Natural killer cell (primary cell): ENCODE measurements around the gene SKI. TPM values are rescaled to one million over a fixed set of nuclear protein-coding genes. Genes with fewer than 3 reads are reported as not detected.

Source experiments
- ATAC-seq, 3 donors: fragments of 150-1000 bp in 2 of 3; fragments of 200-7000 bp in 1 of 3; cut with Tn5 transposase; 1 replicate in 1 of 3; 2 replicates in 2 of 3; pipeline ENCODE4 v1.10.0; 2021; ENCODE audit warnings: mild to moderate bottlenecking in 2 of 3, moderate library complexity in 2 of 3
- DNase-seq, 2 donors: peaks; one replicate each; pipeline versions ENCODE4 v3.0.0 to v3.0.0-alpha.2; 2013 to 2021; ENCODE audit warnings: mixed read lengths in 1 of 2
- H3K27ac ChIP-seq: one replicate; pipeline ENCODE4 v1.5.1; 2013; ENCODE audit warnings: mild to moderate bottlenecking, low read length
- H3K27me3 ChIP-seq: one replicate; pipeline ENCODE4 v1.6.1; 2013; ENCODE audit warnings: low read length; ENCODE audit not compliant: control insufficient read depth, insufficient read depth
- H3K36me3 ChIP-seq: one replicate; pipeline ENCODE4 v1.6.1; 2013; ENCODE audit warnings: low read length; ENCODE audit not compliant: control insufficient read depth, insufficient read depth
- H3K4me1 ChIP-seq: one replicate; pipeline ENCODE4 v1.6.1; 2013; ENCODE audit warnings: low read length; ENCODE audit not compliant: control insufficient read depth, insufficient read depth
- H3K4me3 ChIP-seq: one replicate; pipeline ENCODE4 v1.5.1; 2013; ENCODE audit warnings: low read length
- H3K9me3 ChIP-seq: one replicate; pipeline ENCODE4 v1.6.1; 2013; ENCODE audit warnings: low read length; ENCODE audit not compliant: control insufficient read depth, insufficient read depth
- H3K27ac Mint-ChIP-seq, 2 donors: one replicate each; pipeline ENCODE4 v1.8.0; 2022; ENCODE audit warnings: mild to moderate bottlenecking in 2 of 2, mixed read lengths in 2 of 2, moderate library complexity in 1 of 2
- H3K27me3 Mint-ChIP-seq, 2 donors: one replicate each; pipeline ENCODE4 v1.8.0; 2022; ENCODE audit warnings: low read depth in 2 of 2, mixed read lengths in 2 of 2
- H3K36me3 Mint-ChIP-seq: one replicate; pipeline ENCODE4 v1.8.0; 2022; ENCODE audit warnings: mixed read lengths
- H3K4me1 Mint-ChIP-seq, 2 donors: one replicate each; pipeline ENCODE4 v1.8.0; 2022; ENCODE audit warnings: mixed read lengths in 2 of 2
- H3K4me3 Mint-ChIP-seq: one replicate; pipeline ENCODE4 v1.8.0; 2022; ENCODE audit warnings: mild to moderate bottlenecking, moderate library complexity, mixed read lengths
- H3K9me3 Mint-ChIP-seq, 2 donors: one replicate each; pipeline ENCODE4 v1.8.0; 2022; ENCODE audit warnings: mixed read lengths in 2 of 2
- WGBS: methylation state at CpG from one replicate; pipeline ENCODE4 v1.1.7; 2013; ENCODE audit warnings: missing lambda C conversion rate; ENCODE audit not compliant: insufficient coverage; 5-methylcytosine and 5-hydroxymethylcytosine counted together
- intact Hi-C: fragments of 100-400 bp; cut with micrococcal nuclease; formaldehyde crosslinking; loops from one replicate; pipeline ENCODE4 v1.14.2; 2022
- total RNA-seq, 4 donors: library from RNA; stranded (reverse); fragments of 120-200 nt in 1 of 4; gene quantifications; one replicate each; pipeline versions ENCODE4 v1.2.3 to v1.2.4, GENCODE V29; 2013 to 2022
- TF ChIP-seq, protein P1 (sequence below): fragments of 200-600 bp; IDR thresholded peaks from one replicate; pipeline ENCODE4 v1.8.0; 2022; ENCODE audit warnings: antibody characterized with exemption

The SKI gene
- total RNA-seq, 3 donors from 2014 or later (not counting 1 experiment from before 2014, with no cell fraction given), result 96.9 to 145 (median 140) TPM

DNA sequence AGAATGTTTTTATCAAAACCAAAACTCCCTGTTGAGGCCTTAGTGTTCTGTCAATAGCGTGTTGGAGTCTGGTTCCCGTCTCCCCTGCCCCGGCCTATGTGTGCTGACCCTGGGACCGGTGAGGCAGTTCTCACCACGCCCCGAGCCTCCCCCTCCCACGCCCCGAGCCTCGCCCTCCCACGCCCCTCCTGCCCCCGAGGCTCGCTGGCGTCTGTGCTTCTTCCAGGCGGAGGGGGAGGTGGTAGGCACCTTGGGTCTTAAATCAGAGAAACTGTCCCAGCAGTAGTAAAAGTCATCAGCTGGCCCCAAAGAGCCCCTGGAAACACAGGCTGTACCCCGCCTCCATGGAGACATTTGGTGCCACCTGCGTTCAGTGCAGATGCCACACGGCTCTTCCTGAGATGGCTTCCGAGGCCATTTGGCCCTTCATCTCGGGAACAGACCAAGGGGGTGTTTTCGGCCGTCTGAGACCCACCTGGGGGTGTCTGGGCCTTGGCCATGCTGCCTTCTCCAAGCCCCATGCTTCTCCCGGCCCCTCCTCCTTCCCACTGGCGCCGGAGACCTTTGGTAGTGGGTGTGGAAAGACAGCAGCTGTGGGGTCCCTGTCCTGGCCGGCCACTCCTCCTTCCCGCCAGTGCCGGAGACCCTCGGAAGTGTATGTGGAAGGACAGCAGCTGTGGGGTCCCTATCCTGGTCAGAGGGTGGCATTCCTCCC lies 44.7 kb downstream of the SKI start:
- Mint-ChIP-seq H3K4me3 (no peak overlapping the region), H3K9me3 (no peaks in the 10 kb centered on the region), H3K27me3 (no peaks in the 10 kb centered on the region), H3K27ac (no peak overlapping the region), H3K4me1 (peaks cover 16 to 34% of the 10 kb centered on the region in 2 donors), H3K36me3 (no peaks in the 10 kb centered on the region)
- intact Hi-C loops, result no loop called here
- H3K27ac ChIP-seq, result no peak overlapping the region
- H3K36me3 ChIP-seq, result peaks cover under 1% of the 10 kb centered on the region
- H3K27me3 ChIP-seq, result no peaks in the 10 kb centered on the region
- H3K4me1 ChIP-seq, result peaks cover 61% of the 10 kb centered on the region
- TF ChIP-seq, protein P1, sequence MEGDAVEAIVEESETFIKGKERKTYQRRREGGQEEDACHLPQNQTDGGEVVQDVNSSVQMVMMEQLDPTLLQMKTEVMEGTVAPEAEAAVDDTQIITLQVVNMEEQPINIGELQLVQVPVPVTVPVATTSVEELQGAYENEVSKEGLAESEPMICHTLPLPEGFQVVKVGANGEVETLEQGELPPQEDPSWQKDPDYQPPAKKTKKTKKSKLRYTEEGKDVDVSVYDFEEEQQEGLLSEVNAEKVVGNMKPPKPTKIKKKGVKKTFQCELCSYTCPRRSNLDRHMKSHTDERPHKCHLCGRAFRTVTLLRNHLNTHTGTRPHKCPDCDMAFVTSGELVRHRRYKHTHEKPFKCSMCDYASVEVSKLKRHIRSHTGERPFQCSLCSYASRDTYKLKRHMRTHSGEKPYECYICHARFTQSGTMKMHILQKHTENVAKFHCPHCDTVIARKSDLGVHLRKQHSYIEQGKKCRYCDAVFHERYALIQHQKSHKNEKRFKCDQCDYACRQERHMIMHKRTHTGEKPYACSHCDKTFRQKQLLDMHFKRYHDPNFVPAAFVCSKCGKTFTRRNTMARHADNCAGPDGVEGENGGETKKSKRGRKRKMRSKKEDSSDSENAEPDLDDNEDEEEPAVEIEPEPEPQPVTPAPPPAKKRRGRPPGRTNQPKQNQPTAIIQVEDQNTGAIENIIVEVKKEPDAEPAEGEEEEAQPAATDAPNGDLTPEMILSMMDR, result no peak
- H3K9me3 ChIP-seq, result no peaks in the 10 kb centered on the region
- 90% methylated on average over 25 of the region's 28 CpGs for WGBS
- no peak for DNase-seq
- no peak for ATAC-seq
- H3K4me3 ChIP-seq, result no peak overlapping the region

DNA sequence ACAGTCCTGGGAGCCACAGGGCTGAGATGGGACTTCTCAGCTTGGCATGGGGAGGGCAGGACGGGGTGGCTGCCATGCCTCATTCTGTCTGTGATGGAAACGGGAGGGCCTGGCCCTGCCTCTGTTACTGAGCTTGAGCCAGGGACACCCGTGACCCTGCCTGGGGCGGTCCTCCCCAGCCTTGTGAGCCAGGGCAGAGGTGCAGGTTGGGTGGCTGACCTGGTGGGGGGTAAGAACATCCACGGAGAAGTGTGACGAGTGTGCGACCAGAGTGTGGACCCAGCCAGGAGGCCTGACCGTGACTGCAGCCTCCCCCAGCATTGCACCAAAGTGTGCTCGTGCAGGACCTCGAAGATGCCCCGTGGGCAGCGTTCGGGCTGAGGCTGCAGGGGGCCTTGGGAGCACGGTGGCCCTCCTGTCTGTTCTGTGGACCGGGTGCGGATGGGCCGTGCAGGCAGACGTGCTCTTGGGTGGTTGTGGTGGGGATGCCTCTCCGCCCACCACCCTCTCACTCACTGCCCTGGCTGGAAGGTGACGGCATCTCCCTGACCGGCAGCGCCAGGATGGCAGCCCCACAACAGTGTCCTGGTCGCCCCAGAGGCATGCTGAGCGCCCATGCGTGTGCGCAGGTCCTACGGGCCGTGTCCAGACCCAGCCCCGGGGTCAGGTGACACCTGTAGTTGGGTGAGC lies 45.4 kb downstream of the SKI start:
- Mint-ChIP-seq H3K4me3 (no peak overlapping the region), H3K9me3 (no peaks in the 10 kb centered on the region), H3K36me3 (no peaks in the 10 kb centered on the region), H3K4me1 (peaks cover 16 to 30% of the 10 kb centered on the region in 2 donors), H3K27me3 (no peaks in the 10 kb centered on the region), H3K27ac (no peak overlapping the region)
- Histone ChIP-seq H3K36me3 (peaks cover 2% of the 10 kb centered on the region), H3K4me3 (no peak overlapping the region), H3K9me3 (no peaks in the 10 kb centered on the region), H3K27me3 (no peaks in the 10 kb centered on the region), H3K27ac (no peak overlapping the region), H3K4me1 (peaks cover 61% of the 10 kb centered on the region)
- TF ChIP-seq, protein P1, result no peak
- DNase-seq (no peak), ATAC-seq (no peak)
- WGBS, result 96% methylated on average over 27 of the region's 29 CpGs
- intact Hi-C loops, result no loop called here

GRCh38 chr1:2274231-2274928 lies 46.3 kb downstream of the SKI start:
- Mint-ChIP-seq H3K4me1 (peaks cover 16 to 29% of the 10 kb centered on the region in 2 donors), H3K27me3 (no peaks in the 10 kb centered on the region), H3K27ac (no peak overlapping the region), H3K4me3 (no peak overlapping the region), H3K9me3 (no peaks in the 10 kb centered on the region), H3K36me3 (no peaks in the 10 kb centered on the region)
- TF ChIP-seq, protein P1, result no peak
- no peak for ATAC-seq
- Histone ChIP-seq H3K4me1 (peaks cover 69% of the 10 kb centered on the region), H3K36me3 (peaks cover 2% of the 10 kb centered on the region), H3K4me3 (no peak overlapping the region), H3K27me3 (no peaks in the 10 kb centered on the region), H3K27ac (no peak overlapping the region), H3K9me3 (no peaks in the 10 kb centered on the region)
- no peak for DNase-seq
- WGBS, result 95% methylated on average over 24 of the region's 24 CpGs
- intact Hi-C loops, result no loop called here
